Gastroesophageal sphincter (tissue), 4 donors: Measurements from ENCODE around the gene ARAP3. TPM values are rescaled to one million over a fixed set of nuclear protein-coding genes. Genes with fewer than 3 reads are reported as not detected.

Experiments
- ATAC-seq: fragments of 150-250 bp; one replicate; pipeline ENCODE4 v1.9.1; 2016; ENCODE audit warnings: mild to moderate bottlenecking, moderate library complexity
- H3K27ac ChIP-seq, 4 donors: fragments of 200-600 bp; sonication (generic) in 3 of 4; 1 replicate in 3 of 4; 2 replicates in 1 of 4; pipeline ENCODE4 v1.5.1; 2016 to 2019
- H3K27me3 ChIP-seq: fragments of 200-600 bp; sonication (generic); one replicate; pipeline ENCODE4 v1.5.1; 2019
- H3K36me3 ChIP-seq, 2 donors: fragments of 200-600 bp; sonication (generic); one replicate each; pipeline ENCODE4 v1.5.1; 2019; ENCODE audit warnings: control low read depth in 1 of 2
- H3K4me1 ChIP-seq, 3 donors: fragments of 200-600 bp; sonication (generic); 1 replicate in 2 of 3; 2 replicates in 1 of 3; pipeline ENCODE4 v1.5.1; 2016 to 2019; ENCODE audit warnings: control low read depth in 2 of 3
- H3K4me3 ChIP-seq, 2 donors: fragments of 200-600 bp; sonication (generic); one replicate each; pipeline ENCODE4 v1.5.1; 2019; ENCODE audit warnings: mild to moderate bottlenecking in 1 of 2, moderate library complexity in 1 of 2
- H3K9me3 ChIP-seq, 3 donors: fragments of 200-600 bp; sonication (generic); one replicate each; pipeline ENCODE4 v1.5.1; 2017 to 2019; ENCODE audit warnings: control low read depth in 2 of 3
- EP300 ChIP-seq: sonication (generic); formaldehyde crosslinking; IDR thresholded peaks from one replicate; pipeline ENCODE4 v1.6.1; 2017; ENCODE audit warnings: antibody characterized with exemption, mild to moderate bottlenecking
- POLR2A ChIP-seq, 2 donors: fragments of 450-650 bp; IDR thresholded peaks; one replicate each; pipeline ENCODE4 v1.6.1; 2017; ENCODE audit warnings: antibody characterized with exemption in 2 of 2, mild to moderate bottlenecking in 2 of 2, moderate library complexity in 1 of 2
- POLR2AphosphoS5 ChIP-seq: sonication (generic); formaldehyde crosslinking; IDR thresholded peaks from one replicate; pipeline ENCODE4 v1.6.1; 2017; ENCODE audit warnings: antibody characterized with exemption
- WGBS, 2 donors: methylation state at CpG; one replicate each; pipeline ENCODE4 v1.1.5; 2018; ENCODE audit warnings: low coverage in 1 of 2; 5-methylcytosine and 5-hydroxymethylcytosine counted together
- total RNA-seq, 4 donors: library from RNA; depleted of rRNA; stranded (reverse); fragments of >200 nt; gene quantifications; one replicate each; pipeline ENCODE4 v1.1.0, GENCODE V29; 2016
- TF ChIP-seq, protein P1 (sequence below), 4 experiments: fragments of 200-600 bp in 2 of 4; fragments of 450-650 bp in 2 of 4; sonication (generic) in 1 of 4; IDR thresholded peaks; one replicate each; pipeline ENCODE4 v1.5.1; 2017 to 2019; ENCODE audit warnings: antibody characterized with exemption in 4 of 4, mild to moderate bottlenecking in 2 of 4, moderate library complexity in 2 of 4

ARAP3 gene
- total RNA-seq, 4 donors from 2014 or later = 5.3 to 7.2 (median 6.2) TPM

DNA sequence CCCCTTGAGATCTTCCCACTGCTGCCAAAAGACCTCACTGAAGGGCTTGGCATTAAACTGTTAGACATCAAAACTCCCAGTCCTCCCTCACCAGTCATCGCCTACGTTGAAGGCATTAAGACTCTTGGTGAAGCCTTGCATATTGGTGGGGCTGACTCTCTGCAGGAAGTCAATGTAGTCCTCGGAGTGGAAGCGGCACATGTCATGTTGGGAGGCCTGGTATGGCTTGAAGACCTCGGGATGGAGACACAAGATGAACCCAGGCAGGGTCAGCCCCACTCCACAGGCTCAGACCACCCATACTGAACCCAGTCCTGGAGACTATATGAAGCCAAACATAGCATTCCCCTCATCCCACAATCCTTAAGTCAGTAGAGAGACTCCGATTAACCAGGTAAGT is 47.3 kb downstream of the ARAP3 start:
- ATAC-seq = no peak
- H3K36me3 ChIP-seq = peaks cover 0 to 28% of the 10 kb centered on the region in 2 donors
- no peak for TF ChIP-seq POLR2AphosphoS5
- TF ChIP-seq POLR2A (IDR thresholded peaks at IDR 0.05) = no peak
- no peak for TF ChIP-seq EP300
- TF ChIP-seq, protein P1, sequence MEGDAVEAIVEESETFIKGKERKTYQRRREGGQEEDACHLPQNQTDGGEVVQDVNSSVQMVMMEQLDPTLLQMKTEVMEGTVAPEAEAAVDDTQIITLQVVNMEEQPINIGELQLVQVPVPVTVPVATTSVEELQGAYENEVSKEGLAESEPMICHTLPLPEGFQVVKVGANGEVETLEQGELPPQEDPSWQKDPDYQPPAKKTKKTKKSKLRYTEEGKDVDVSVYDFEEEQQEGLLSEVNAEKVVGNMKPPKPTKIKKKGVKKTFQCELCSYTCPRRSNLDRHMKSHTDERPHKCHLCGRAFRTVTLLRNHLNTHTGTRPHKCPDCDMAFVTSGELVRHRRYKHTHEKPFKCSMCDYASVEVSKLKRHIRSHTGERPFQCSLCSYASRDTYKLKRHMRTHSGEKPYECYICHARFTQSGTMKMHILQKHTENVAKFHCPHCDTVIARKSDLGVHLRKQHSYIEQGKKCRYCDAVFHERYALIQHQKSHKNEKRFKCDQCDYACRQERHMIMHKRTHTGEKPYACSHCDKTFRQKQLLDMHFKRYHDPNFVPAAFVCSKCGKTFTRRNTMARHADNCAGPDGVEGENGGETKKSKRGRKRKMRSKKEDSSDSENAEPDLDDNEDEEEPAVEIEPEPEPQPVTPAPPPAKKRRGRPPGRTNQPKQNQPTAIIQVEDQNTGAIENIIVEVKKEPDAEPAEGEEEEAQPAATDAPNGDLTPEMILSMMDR (IDR thresholded peaks at IDR 0.05) = no peak
- no peak overlapping the region for H3K27ac ChIP-seq
- no peaks in the 10 kb centered on the region for H3K9me3 ChIP-seq
- H3K27me3 ChIP-seq = peaks cover 11% of the 10 kb centered on the region
- H3K4me1 ChIP-seq = peaks cover 0 to 48% (median 24%) of the 10 kb centered on the region in 3 donors
- 90 to 94% methylated on average over 4 to 6 of the region's 6 CpGs for WGBS, 2 donors
- H3K4me3 ChIP-seq = no peak overlapping the region

DNA sequence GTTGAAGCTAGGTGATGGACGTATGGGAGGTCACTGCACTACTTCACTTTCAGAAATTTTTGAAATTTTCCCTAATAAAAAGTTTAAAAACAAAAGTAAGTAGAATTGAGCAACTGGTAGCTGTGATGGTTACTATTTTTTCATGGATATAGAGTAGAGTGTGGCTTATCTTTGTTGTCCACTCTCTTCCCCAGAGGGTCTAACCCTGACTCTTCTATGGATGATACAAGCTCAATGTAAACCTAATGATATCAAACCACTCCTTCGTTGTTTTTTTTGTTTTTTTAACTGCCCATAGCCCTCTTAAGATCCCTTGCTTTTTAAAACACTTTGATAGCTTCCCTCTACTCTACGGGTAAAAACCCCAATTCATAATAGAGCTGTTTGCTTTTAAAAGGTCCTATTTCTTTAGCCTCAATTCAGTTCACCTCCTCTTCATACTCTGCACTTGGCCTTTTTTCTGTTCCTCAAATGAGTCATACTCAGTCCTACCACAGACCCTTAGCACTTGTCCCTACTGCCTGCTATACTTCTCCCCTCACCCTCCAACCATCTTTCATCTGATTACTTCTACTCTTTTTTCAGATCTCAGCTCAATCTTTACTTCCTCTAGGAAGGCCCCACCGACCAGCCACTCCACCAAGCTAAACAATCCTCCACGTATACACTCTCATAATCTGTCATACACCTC is 48.0 kb downstream of the ARAP3 start:
- no peak for ATAC-seq
- no peaks in the 10 kb centered on the region for H3K9me3 ChIP-seq
- H3K27me3 ChIP-seq = peaks cover 11% of the 10 kb centered on the region
- WGBS, 2 donors = 74 to 80% methylated on average over 4 to 5 of the region's 5 CpGs
- H3K27ac ChIP-seq = no peak overlapping the region
- TF ChIP-seq, protein P1 (IDR thresholded peaks at IDR 0.05) = no peak
- no peak for TF ChIP-seq POLR2A (IDR thresholded peaks at IDR 0.05)
- no peak for TF ChIP-seq POLR2AphosphoS5
- TF ChIP-seq EP300 = no peak
- H3K4me3 ChIP-seq = no peak overlapping the region
- H3K4me1 ChIP-seq = peaks cover 0 to 48% (median 24%) of the 10 kb centered on the region in 3 donors
- H3K36me3 ChIP-seq = peaks cover 0 to 35% of the 10 kb centered on the region in 2 donors

DNA sequence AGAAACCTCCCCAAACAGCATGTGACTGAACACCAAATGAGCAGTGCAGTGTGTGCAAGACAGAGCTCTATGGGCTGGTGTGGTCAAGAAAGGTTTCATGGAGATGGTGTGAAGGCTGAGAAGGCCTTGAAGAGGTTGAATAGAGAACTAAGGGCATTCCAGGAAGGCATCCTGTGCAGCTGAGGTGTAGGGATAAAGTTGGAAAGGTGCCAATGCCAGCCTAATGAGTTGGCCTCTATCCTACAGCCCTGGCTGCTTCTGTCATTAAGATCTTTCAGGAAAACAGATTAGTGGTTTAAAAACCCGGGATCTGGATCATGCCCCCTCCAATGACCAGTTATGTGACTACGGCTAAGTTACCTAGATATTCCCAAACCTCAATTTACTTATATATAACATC is 49.4 kb downstream of the ARAP3 start:
- no peak for ATAC-seq
- TF ChIP-seq POLR2AphosphoS5 (no peak), POLR2A (IDR thresholded peaks at IDR 0.05) (no peak), EP300 (no peak)
- TF ChIP-seq, protein P1 (IDR thresholded peaks at IDR 0.05) = no peak
- WGBS, 2 donors = 94 to 100% methylated on average over 1 to 2 of the region's 2 CpGs
- Histone ChIP-seq H3K4me3 (no peak overlapping the region), H3K27ac (no peak overlapping the region), H3K9me3 (no peaks in the 10 kb centered on the region), H3K4me1 (peaks cover 0 to 41% (median 21%) of the 10 kb centered on the region in 3 donors), H3K36me3 (peaks cover 0 to 49% of the 10 kb centered on the region in 2 donors), H3K27me3 (peaks cover 3% of the 10 kb centered on the region)

DNA sequence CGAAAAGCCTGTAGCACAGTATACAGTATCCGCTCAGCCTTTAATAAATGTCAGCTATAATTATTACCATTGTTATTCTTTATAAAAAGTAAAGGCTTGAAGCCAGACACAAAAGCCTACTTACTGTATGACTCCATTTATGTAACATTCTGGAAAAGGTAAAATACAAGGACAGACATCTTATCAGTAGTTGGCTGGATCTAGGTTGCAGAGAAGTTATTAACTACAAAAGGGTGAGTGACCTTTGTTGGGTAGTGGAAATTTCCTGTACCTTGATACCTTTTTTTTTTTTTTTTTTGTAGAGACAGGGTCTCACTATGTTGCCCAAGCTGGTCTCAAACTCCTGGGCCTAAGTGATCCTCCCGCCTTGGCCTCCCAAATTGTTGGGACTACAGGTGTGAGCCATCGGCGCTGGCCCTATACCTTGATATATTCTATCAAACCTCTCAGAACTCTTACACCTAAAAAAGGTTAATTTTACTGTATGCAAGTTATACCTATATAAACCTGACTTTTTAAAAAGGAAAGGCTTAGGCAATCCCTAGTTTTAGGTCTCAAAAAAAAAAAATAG is 51.4 kb downstream of the ARAP3 start:
- TF ChIP-seq EP300 (no peak), POLR2AphosphoS5 (no peak), POLR2A (IDR thresholded peaks at IDR 0.05) (no peak)
- TF ChIP-seq, protein P1 (IDR thresholded peaks at IDR 0.05) = no peak
- H3K36me3 ChIP-seq = peaks cover 0 to 69% of the 10 kb centered on the region in 2 donors
- ATAC-seq = no peak
- H3K27me3 ChIP-seq = no peaks in the 10 kb centered on the region
- H3K27ac ChIP-seq = no peak overlapping the region
- peaks cover 0 to 30% (median 13%) of the 10 kb centered on the region in 3 donors for H3K4me1 ChIP-seq
- no peak overlapping the region for H3K4me3 ChIP-seq
- WGBS, 2 donors = 92 to 95% methylated on average over 4 to 5 of the region's 5 CpGs
- no peaks in the 10 kb centered on the region for H3K9me3 ChIP-seq
